Lung (tissue), 12 donors: Measurements from ENCODE around the gene VTI1A. TPM values are rescaled to one million over a fixed set of nuclear protein-coding genes. Genes with fewer than 3 reads are reported as not detected.

ENCODE experiments used
- ATAC-seq: fragments of 200-7000 bp; cut with Tn5 transposase; one replicate; pipeline ENCODE4 v1.9.1; 2020; ENCODE audit warnings: moderate number of reproducible peaks; ENCODE audit not compliant: insufficient read depth, low FRiP score
- DNase-seq, 3 donors: peaks; one replicate each; pipeline ENCODE4 v3.0.0-alpha.2; 2013 to 2017
- H3K27ac ChIP-seq, 2 donors: one replicate each; pipeline ENCODE4 v1.5.1; 2013; ENCODE audit warnings: mild to moderate bottlenecking in 2 of 2, moderate library complexity in 2 of 2, control low read depth in 1 of 2, inconsistent platforms in 1 of 2, low read depth in 1 of 2, low read length in 1 of 2
- H3K27me3 ChIP-seq, 3 donors: one replicate each; pipeline ENCODE4 v1.5.1; 2013; ENCODE audit warnings: low read length in 2 of 3; ENCODE audit not compliant: control insufficient read depth in 3 of 3, insufficient read depth in 3 of 3
- H3K36me3 ChIP-seq, 4 donors: one replicate each; pipeline ENCODE4 v1.5.1; 2013; ENCODE audit warnings: low read length in 4 of 4, mild to moderate bottlenecking in 1 of 4, moderate library complexity in 1 of 4; ENCODE audit not compliant: control insufficient read depth in 4 of 4, insufficient read depth in 4 of 4
- H3K4me1 ChIP-seq, 5 donors: one replicate each; pipeline ENCODE4 v1.5.1; 2013; ENCODE audit warnings: low read length in 5 of 5, mild to moderate bottlenecking in 2 of 5, moderate library complexity in 1 of 5; ENCODE audit not compliant: control insufficient read depth in 5 of 5, insufficient read depth in 5 of 5
- H3K4me3 ChIP-seq: one replicate; pipeline ENCODE4 v1.5.1; 2013; ENCODE audit warnings: mild to moderate bottlenecking, control low read depth, moderate library complexity
- H3K9ac ChIP-seq, 2 donors: one replicate each; pipeline ENCODE4 v1.5.1; 2013; ENCODE audit warnings: low read length in 2 of 2, control low read depth in 1 of 2; ENCODE audit not compliant: insufficient read depth in 1 of 2
- H3K9me3 ChIP-seq, 4 donors: one replicate each; pipeline ENCODE4 v1.5.1; 2013; ENCODE audit warnings: low read length in 3 of 4, mild to moderate bottlenecking in 1 of 4, moderate library complexity in 1 of 4; ENCODE audit not compliant: control insufficient read depth in 4 of 4, insufficient read depth in 3 of 4
- WGBS, 2 donors: extraction: QIAGEN DNeasy Blood & Tissue Kit; methylation state at CpG; one replicate each; pipeline ENCODE4 v1.1.7; 2013; 5-methylcytosine and 5-hydroxymethylcytosine counted together
- polyA plus RNA-seq, 2 donors: library from polyadenylated mRNA; stranded (reverse); fragments of 200-250 nt; gene quantifications; one replicate each; pipeline ENCODE4 v1.2.1, GENCODE V29; 2013
- total RNA-seq, 2 donors: library from RNA; depleted of rRNA in 1 of 2; stranded (reverse); fragments of >200 nt in 1 of 2; gene quantifications; one replicate each; pipeline ENCODE4 v1.2.1, GENCODE V29; 2014 to 2021
- TF ChIP-seq, protein P1 (sequence below): IDR thresholded peaks from 2 replicates; pipeline ENCODE4 v1.5.1; 2012; ENCODE audit warnings: mild to moderate bottlenecking; ENCODE audit errors: control extremely low read depth, extremely low read depth
- donor health status: control.
- donor health status: control.
- donor health status: Bipolar disorder and iron deficiency.
- donor health status: healthy.
- donor health status: DM: yes; HTN: yes; CAD: no.

Gene VTI1A
- total and polyA plus RNA-seq, 4 donors, result 9.2 to 48.2 (median 28.4) TPM

DNA sequence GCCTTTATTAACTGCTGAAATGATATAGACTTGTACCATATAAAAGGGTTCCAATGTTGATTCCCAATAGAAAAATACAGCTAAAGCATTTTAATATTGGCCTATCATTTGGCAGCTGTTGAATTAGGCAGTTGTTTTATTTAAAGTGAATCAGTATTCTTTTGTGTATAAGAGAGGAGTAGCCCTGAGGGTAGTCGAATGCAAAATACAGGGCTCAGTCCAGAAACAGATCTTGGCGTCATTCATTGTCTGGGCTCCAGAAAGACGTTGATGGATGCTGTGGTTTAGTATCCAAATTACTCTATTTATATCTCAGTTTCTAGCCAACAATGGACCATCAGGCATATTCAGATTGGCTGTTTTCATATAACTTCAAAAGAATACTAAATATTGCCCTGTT lies 193.6 kb downstream of the VTI1A start:
- no peaks in the 10 kb centered on the region for H3K27me3 ChIP-seq
- TF ChIP-seq, protein P1, sequence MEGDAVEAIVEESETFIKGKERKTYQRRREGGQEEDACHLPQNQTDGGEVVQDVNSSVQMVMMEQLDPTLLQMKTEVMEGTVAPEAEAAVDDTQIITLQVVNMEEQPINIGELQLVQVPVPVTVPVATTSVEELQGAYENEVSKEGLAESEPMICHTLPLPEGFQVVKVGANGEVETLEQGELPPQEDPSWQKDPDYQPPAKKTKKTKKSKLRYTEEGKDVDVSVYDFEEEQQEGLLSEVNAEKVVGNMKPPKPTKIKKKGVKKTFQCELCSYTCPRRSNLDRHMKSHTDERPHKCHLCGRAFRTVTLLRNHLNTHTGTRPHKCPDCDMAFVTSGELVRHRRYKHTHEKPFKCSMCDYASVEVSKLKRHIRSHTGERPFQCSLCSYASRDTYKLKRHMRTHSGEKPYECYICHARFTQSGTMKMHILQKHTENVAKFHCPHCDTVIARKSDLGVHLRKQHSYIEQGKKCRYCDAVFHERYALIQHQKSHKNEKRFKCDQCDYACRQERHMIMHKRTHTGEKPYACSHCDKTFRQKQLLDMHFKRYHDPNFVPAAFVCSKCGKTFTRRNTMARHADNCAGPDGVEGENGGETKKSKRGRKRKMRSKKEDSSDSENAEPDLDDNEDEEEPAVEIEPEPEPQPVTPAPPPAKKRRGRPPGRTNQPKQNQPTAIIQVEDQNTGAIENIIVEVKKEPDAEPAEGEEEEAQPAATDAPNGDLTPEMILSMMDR, result no peak
- no peak overlapping the region for H3K9ac ChIP-seq
- H3K36me3 ChIP-seq, result no peaks in the 10 kb centered on the region
- WGBS, 2 donors, result 81 to 93% methylated on average over 3 of the region's 3 CpGs
- ATAC-seq (no peak), DNase-seq (no peak)
- no peaks in the 10 kb centered on the region for H3K9me3 ChIP-seq
- no peak overlapping the region for H3K27ac ChIP-seq
- H3K4me3 ChIP-seq, result no peak overlapping the region
- H3K4me1 ChIP-seq, result no peaks in the 10 kb centered on the region

- Histone ChIP-seq H3K9me3 (no peaks in the 10 kb centered on the region), H3K27me3 (no peaks in the 10 kb centered on the region), H3K4me3 (no peak overlapping the region), H3K36me3 (no peaks in the 10 kb centered on the region), H3K27ac (no peak overlapping the region), H3K4me1 (no peaks in the 10 kb centered on the region), H3K9ac (no peak overlapping the region)
- TF ChIP-seq, protein P1, result no peak
- WGBS, 2 donors, result 70 to 83% methylated on average over 7 of the region's 7 CpGs
- ATAC-seq (no peak), DNase-seq (peak in 1 of 3 donors; percentile 60)
Observed at GRCh38 chr10:112643600-112644264, 196.7 kb downstream of the VTI1A start.

DNA sequence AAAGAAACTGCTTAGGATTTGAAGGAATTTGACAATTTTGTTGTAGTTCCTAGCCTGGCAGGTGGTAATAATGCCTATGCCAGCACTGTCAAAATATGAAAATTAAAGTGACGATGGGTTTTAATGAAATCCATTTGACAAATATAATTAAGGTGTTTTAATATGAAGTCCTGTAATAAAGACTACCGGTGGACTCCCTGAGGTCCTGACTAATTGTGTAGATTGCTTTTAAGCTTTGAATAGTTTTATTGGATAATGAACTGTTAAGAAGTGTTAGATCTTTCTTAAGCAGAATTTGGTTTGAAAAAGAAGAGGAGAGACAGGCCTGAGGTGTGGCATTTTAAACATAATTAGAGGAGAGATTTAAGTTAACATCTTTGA lies 197.2 kb downstream of the VTI1A start:
- no peaks in the 10 kb centered on the region for H3K27me3 ChIP-seq
- H3K27ac ChIP-seq, result no peak overlapping the region
- TF ChIP-seq, protein P1, result no peak
- H3K36me3 ChIP-seq, result no peaks in the 10 kb centered on the region
- ATAC-seq, result no peak
- H3K4me1 ChIP-seq, result no peaks in the 10 kb centered on the region
- no peaks in the 10 kb centered on the region for H3K9me3 ChIP-seq
- H3K4me3 ChIP-seq, result no peak overlapping the region
- DNase-seq, result no peak
- 96 to 97% methylated on average over 2 of the region's 2 CpGs for WGBS, 2 donors
- H3K9ac ChIP-seq, result no peak overlapping the region
